A673 (cell line): ENCODE measurements around the gene FHIT.

Experiments
- CTCF ChIP-seq: fragments of 300-800, 200-600 bp; sonication (generic); conservative IDR thresholded peaks from 2 replicates; pipeline ENCODE4 v1.5.1; 2017; ENCODE audit warnings: low read depth, mild to moderate bottlenecking, antibody characterized with exemption, low read length, moderate library complexity, mixed read lengths
- EZH2 ChIP-seq: fragments of 200-600 bp; sonication (generic); IDR thresholded peaks from 2 replicates; pipeline ENCODE4 v1.6.1; 2017; ENCODE audit warnings: borderline replicate concordance, low read depth, mild to moderate bottlenecking, mixed read lengths, antibody characterized with exemption, low read length; ENCODE audit not compliant: poor library complexity, severe bottlenecking

DNA sequence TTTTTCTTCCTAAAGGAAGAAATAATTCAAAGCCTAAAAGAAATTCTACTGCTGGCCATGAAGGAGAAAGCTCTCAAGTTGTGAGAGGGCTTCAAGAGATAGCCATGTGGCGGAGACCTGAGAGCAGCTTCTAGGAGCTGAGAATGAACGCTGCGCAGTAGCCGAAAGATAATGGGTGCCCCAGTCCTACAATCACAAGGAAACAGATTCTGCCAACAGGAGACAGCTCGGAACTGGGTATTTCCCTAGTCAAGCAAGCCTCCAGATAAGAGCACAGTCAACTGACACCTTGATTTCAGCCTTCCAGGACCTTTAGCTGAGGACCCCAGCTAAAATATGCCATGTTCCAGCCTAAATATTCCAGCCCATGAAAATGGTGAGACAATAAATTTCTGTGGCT lies 824.1 kb downstream of the FHIT start:
- TF ChIP-seq CTCF (no peak), EZH2 (no peak)
